Liver (tissue), 9 donors: Measurements from ENCODE around the gene TACC3. TPM values are rescaled to one million over a fixed set of nuclear protein-coding genes. Genes with fewer than 3 reads are reported as not detected.

Experiments
- DNase-seq: peaks from one replicate; pipeline ENCODE4 v3.0.0-alpha.2; 2017; ENCODE audit warnings: low spot score
- H3K27ac ChIP-seq, 2 donors: one replicate each; pipeline ENCODE4 v1.7.0; 2013; ENCODE audit warnings: inconsistent platforms in 2 of 2, low read length in 2 of 2, control low read depth in 1 of 2, low read depth in 1 of 2, mild to moderate bottlenecking in 1 of 2
- H3K27me3 ChIP-seq, 4 donors: one replicate each; pipeline versions ENCODE4 v1.6.1 to v1.7.0; 2013; ENCODE audit warnings: low read length in 3 of 4, inconsistent platforms in 1 of 4, mild to moderate bottlenecking in 1 of 4, moderate library complexity in 1 of 4; ENCODE audit not compliant: control insufficient read depth in 4 of 4, insufficient read depth in 4 of 4
- H3K36me3 ChIP-seq, 4 donors: one replicate each; pipeline versions ENCODE4 v1.6.1 to v1.7.0; 2013; ENCODE audit warnings: low read length in 3 of 4, mild to moderate bottlenecking in 3 of 4, low read depth in 1 of 4, moderate library complexity in 1 of 4; ENCODE audit not compliant: control insufficient read depth in 4 of 4, insufficient read depth in 3 of 4
- H3K4me1 ChIP-seq, 4 donors: one replicate each; pipeline versions ENCODE4 v1.6.1 to v1.7.0; 2013; ENCODE audit warnings: low read length in 3 of 4, mild to moderate bottlenecking in 3 of 4, moderate library complexity in 1 of 4; ENCODE audit not compliant: control insufficient read depth in 4 of 4, insufficient read depth in 4 of 4
- H3K4me3 ChIP-seq, 3 donors: one replicate each; pipeline versions ENCODE4 v1.6.1 to v1.7.0; 2013; ENCODE audit warnings: low read length in 3 of 3, control low read depth in 1 of 3, low read depth in 1 of 3, mild to moderate bottlenecking in 1 of 3
- H3K9ac ChIP-seq, 2 donors: one replicate each; pipeline ENCODE4 v1.7.0; 2013; ENCODE audit warnings: low read length in 2 of 2, mild to moderate bottlenecking in 2 of 2, moderate library complexity in 2 of 2, control low read depth in 1 of 2, low read depth in 1 of 2
- H3K9me3 ChIP-seq, 4 donors: one replicate each; pipeline versions ENCODE4 v1.6.1 to v1.7.0; 2013; ENCODE audit warnings: low read length in 3 of 4; ENCODE audit not compliant: control insufficient read depth in 4 of 4
- ATF3 ChIP-seq: IDR thresholded peaks from 2 replicates; pipeline ENCODE4 v1.6.1; 2016; ENCODE audit warnings: antibody characterized with exemption
- EGR1 ChIP-seq, 2 donors: IDR thresholded peaks; 2 replicates each; pipeline ENCODE4 v1.6.1; 2016 to 2018; ENCODE audit warnings: antibody characterized with exemption in 2 of 2, low read depth in 2 of 2
- FOXA1 ChIP-seq: IDR thresholded peaks from 2 replicates; pipeline ENCODE4 v1.6.1; 2016; ENCODE audit warnings: antibody characterized with exemption
- FOXA2 ChIP-seq: IDR thresholded peaks from 2 replicates; pipeline ENCODE4 v1.6.1; 2016; ENCODE audit warnings: antibody characterized with exemption
- GABPA ChIP-seq, 2 donors: IDR thresholded peaks in 1 of 2; conservative IDR thresholded peaks in 1 of 2; 2 replicates each; pipeline ENCODE4 v1.6.1; 2016; ENCODE audit warnings: antibody characterized with exemption in 2 of 2, mild to moderate bottlenecking in 1 of 2, moderate library complexity in 1 of 2
- HNF4A ChIP-seq, 2 donors: conservative IDR thresholded peaks; 2 replicates each; pipeline ENCODE4 v1.6.1; 2016; ENCODE audit warnings: antibody characterized with exemption in 2 of 2, mild to moderate bottlenecking in 2 of 2
- HNF4G ChIP-seq: IDR thresholded peaks from 2 replicates; pipeline ENCODE4 v1.6.1; 2016; ENCODE audit warnings: antibody characterized with exemption
- JUND ChIP-seq, 2 donors: IDR thresholded peaks; 2 replicates each; pipeline ENCODE4 v1.6.1; 2016; ENCODE audit warnings: antibody characterized with exemption in 2 of 2
- MAX ChIP-seq: IDR thresholded peaks from 2 replicates; pipeline ENCODE4 v1.6.1; 2016; ENCODE audit warnings: antibody characterized with exemption
- NR2F2 ChIP-seq: IDR thresholded peaks from 2 replicates; pipeline ENCODE4 v1.6.1; 2016; ENCODE audit warnings: antibody characterized with exemption
- RAD21 ChIP-seq, 2 donors: IDR thresholded peaks; 2 replicates each; pipeline ENCODE4 v1.6.1; 2016; ENCODE audit warnings: antibody characterized with exemption in 2 of 2, mild to moderate bottlenecking in 2 of 2
- RXRA ChIP-seq, 2 donors: IDR thresholded peaks; 2 replicates each; pipeline ENCODE4 v1.6.1; 2017 to 2018; ENCODE audit warnings: antibody characterized with exemption in 2 of 2, mild to moderate bottlenecking in 1 of 2
- SP1 ChIP-seq: IDR thresholded peaks from 2 replicates; pipeline ENCODE4 v1.6.1; 2018; ENCODE audit warnings: antibody characterized with exemption, mild to moderate bottlenecking
- TAF1 ChIP-seq: conservative IDR thresholded peaks from 2 replicates; pipeline ENCODE4 v1.6.1; 2016; ENCODE audit warnings: antibody characterized with exemption, mild to moderate bottlenecking
- YY1 ChIP-seq: IDR thresholded peaks from 2 replicates; pipeline ENCODE4 v1.6.1; 2016; ENCODE audit warnings: antibody characterized with exemption, mild to moderate bottlenecking
- ZBTB33 ChIP-seq: IDR thresholded peaks from 2 replicates; pipeline ENCODE4 v1.6.1; 2016; ENCODE audit warnings: antibody characterized with exemption
- WGBS: extraction: QIAGEN DNeasy Blood & Tissue Kit; methylation state at CpG from one replicate; pipeline ENCODE4 v1.1.7; 2013; 5-methylcytosine and 5-hydroxymethylcytosine counted together
- polyA plus RNA-seq, 2 donors: library from polyadenylated mRNA; stranded (reverse) in 1 of 2; unstranded in 1 of 2; fragments of 200-250 nt in 1 of 2; fragments of >200 nt in 1 of 2; fragmentation: Nextera tagmentation in 1 of 2; extraction: Ambion mirVana in 1 of 2; gene quantifications; one replicate each; pipeline versions ENCODE4 v1.2.1 to v1.2.3, GENCODE V29; 2013 to 2015
- total RNA-seq, 2 donors: library from RNA; depleted of rRNA; stranded (reverse); fragments of >200 nt; gene quantifications; one replicate each; pipeline ENCODE4 v1.2.3, GENCODE V29; 2014
- TF ChIP-seq, protein P1 (sequence below): fragments of 150-350 bp; IDR thresholded peaks from 2 replicates; pipeline ENCODE4 v1.5.1; 2017; ENCODE audit warnings: improper control_type of control experiment, low read depth, low read length; ENCODE audit not compliant: missing input control
- TF ChIP-seq, protein P2 (sequence below): IDR thresholded peaks from 2 replicates; pipeline ENCODE4 v1.6.1; 2016; ENCODE audit warnings: antibody characterized with exemption, mild to moderate bottlenecking
- donor health status: healthy.
- donor health status: healthy.
- donor health status: healthy.
- donor health status: healthy.
- donor health status: healthy.

TACC3 gene
- total and polyA plus RNA-seq, 4 donors = 1.4 to 38.9 (median 5.5) TPM

DNA sequence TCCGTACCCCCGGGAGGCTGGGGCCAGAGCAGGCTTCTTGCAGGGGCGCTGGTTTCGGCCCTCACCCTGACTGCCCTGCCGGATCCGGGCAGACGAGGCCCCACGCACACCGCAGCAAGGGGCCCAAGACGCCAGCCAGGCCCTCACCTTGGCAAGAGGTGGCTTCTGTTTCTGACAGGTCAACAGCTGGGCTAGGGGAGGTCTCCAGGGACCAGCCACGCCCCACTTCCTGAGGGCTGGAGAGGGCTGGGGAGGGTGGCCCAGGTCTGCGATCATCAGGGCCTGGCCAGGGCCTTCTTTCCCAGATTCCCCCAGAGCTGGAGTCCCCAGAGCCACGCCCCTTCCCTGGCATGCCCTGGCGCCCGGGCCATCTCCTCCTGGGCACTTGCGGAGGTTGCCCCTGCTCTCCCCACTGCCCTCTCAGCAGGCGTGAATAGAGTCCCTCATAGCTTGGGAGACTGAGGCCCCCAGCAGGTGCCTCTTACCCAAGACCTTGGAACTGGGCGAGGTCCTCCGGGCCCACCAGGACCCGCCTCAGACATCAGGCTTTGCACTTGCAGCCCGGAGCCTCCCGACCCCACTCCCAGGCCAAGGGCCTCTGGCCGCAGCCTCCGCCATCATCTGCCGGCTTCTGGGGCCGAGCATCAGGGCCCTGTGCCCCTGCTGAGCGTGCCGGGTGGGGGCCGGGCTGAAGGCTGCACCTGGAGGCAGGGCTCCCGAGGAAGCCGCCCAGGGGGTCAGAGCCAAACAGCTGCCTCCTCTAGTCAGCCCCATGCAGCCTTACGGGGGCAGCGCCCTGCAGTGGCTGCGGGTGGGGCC, 65.4 kb downstream of the TACC3 start:
- H3K4me3 ChIP-seq = no peak overlapping the region
- DNase-seq = no peak
- no peak for TF ChIP-seq RAD21 (IDR thresholded peaks at IDR 0.05)
- TF ChIP-seq FOXA2 = no peak
- no peak for TF ChIP-seq SP1
- no peak for TF ChIP-seq HNF4G
- TF ChIP-seq ATF3 = no peak
- no peak for TF ChIP-seq YY1
- no peak for TF ChIP-seq EGR1 (IDR thresholded peaks at IDR 0.05; ENCODE audit: low read depth in 2 of 2)
- TF ChIP-seq GABPA (IDR thresholded peaks at IDR 0.05 in 1 of 2, conservative IDR thresholded peaks at IDR 0.05 in 1 of 2) = no peak
- TF ChIP-seq RXRA (IDR thresholded peaks at IDR 0.05) = no peak
- no peak for TF ChIP-seq JUND (IDR thresholded peaks at IDR 0.05)
- no peak for TF ChIP-seq HNF4A (conservative IDR thresholded peaks at IDR 0.05)
- TF ChIP-seq NR2F2 = no peak
- TF ChIP-seq, protein P1, sequence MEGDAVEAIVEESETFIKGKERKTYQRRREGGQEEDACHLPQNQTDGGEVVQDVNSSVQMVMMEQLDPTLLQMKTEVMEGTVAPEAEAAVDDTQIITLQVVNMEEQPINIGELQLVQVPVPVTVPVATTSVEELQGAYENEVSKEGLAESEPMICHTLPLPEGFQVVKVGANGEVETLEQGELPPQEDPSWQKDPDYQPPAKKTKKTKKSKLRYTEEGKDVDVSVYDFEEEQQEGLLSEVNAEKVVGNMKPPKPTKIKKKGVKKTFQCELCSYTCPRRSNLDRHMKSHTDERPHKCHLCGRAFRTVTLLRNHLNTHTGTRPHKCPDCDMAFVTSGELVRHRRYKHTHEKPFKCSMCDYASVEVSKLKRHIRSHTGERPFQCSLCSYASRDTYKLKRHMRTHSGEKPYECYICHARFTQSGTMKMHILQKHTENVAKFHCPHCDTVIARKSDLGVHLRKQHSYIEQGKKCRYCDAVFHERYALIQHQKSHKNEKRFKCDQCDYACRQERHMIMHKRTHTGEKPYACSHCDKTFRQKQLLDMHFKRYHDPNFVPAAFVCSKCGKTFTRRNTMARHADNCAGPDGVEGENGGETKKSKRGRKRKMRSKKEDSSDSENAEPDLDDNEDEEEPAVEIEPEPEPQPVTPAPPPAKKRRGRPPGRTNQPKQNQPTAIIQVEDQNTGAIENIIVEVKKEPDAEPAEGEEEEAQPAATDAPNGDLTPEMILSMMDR = no peak
- TF ChIP-seq MAX = no peak
- TF ChIP-seq, protein P2, sequence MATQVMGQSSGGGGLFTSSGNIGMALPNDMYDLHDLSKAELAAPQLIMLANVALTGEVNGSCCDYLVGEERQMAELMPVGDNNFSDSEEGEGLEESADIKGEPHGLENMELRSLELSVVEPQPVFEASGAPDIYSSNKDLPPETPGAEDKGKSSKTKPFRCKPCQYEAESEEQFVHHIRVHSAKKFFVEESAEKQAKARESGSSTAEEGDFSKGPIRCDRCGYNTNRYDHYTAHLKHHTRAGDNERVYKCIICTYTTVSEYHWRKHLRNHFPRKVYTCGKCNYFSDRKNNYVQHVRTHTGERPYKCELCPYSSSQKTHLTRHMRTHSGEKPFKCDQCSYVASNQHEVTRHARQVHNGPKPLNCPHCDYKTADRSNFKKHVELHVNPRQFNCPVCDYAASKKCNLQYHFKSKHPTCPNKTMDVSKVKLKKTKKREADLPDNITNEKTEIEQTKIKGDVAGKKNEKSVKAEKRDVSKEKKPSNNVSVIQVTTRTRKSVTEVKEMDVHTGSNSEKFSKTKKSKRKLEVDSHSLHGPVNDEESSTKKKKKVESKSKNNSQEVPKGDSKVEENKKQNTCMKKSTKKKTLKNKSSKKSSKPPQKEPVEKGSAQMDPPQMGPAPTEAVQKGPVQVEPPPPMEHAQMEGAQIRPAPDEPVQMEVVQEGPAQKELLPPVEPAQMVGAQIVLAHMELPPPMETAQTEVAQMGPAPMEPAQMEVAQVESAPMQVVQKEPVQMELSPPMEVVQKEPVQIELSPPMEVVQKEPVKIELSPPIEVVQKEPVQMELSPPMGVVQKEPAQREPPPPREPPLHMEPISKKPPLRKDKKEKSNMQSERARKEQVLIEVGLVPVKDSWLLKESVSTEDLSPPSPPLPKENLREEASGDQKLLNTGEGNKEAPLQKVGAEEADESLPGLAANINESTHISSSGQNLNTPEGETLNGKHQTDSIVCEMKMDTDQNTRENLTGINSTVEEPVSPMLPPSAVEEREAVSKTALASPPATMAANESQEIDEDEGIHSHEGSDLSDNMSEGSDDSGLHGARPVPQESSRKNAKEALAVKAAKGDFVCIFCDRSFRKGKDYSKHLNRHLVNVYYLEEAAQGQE = no peak
- no peak for TF ChIP-seq TAF1
- no peak for TF ChIP-seq ZBTB33
- no peak for TF ChIP-seq FOXA1
- no peak overlapping the region for H3K27ac ChIP-seq
- no peak overlapping the region for H3K9ac ChIP-seq
- H3K36me3 ChIP-seq = no peaks in the 10 kb centered on the region
- 90% methylated on average over 34 of the region's 34 CpGs for WGBS
- no peaks in the 10 kb centered on the region for H3K27me3 ChIP-seq
- H3K4me1 ChIP-seq = peaks cover 3 to 13% (median 10%) of the 10 kb centered on the region in 4 donors
- no peaks in the 10 kb centered on the region for H3K9me3 ChIP-seq
